Gastroesophageal sphincter (tissue), 4 donors: Measurements from ENCODE around the gene LHFPL2. TPM values are rescaled to one million over a fixed set of nuclear protein-coding genes. Genes with fewer than 3 reads are reported as not detected.

Experiments used
- ATAC-seq: fragments of 150-250 bp; one replicate; pipeline ENCODE4 v1.9.1; 2016; ENCODE audit warnings: mild to moderate bottlenecking, moderate library complexity
- H3K27ac ChIP-seq, 4 donors: fragments of 200-600 bp; sonication (generic) in 3 of 4; 1 replicate in 3 of 4; 2 replicates in 1 of 4; pipeline ENCODE4 v1.5.1; 2016 to 2019
- H3K27me3 ChIP-seq: fragments of 200-600 bp; sonication (generic); one replicate; pipeline ENCODE4 v1.5.1; 2019
- H3K36me3 ChIP-seq, 2 donors: fragments of 200-600 bp; sonication (generic); one replicate each; pipeline ENCODE4 v1.5.1; 2019; ENCODE audit warnings: control low read depth in 1 of 2
- H3K4me1 ChIP-seq, 3 donors: fragments of 200-600 bp; sonication (generic); 1 replicate in 2 of 3; 2 replicates in 1 of 3; pipeline ENCODE4 v1.5.1; 2016 to 2019; ENCODE audit warnings: control low read depth in 2 of 3
- H3K4me3 ChIP-seq, 2 donors: fragments of 200-600 bp; sonication (generic); one replicate each; pipeline ENCODE4 v1.5.1; 2019; ENCODE audit warnings: mild to moderate bottlenecking in 1 of 2, moderate library complexity in 1 of 2
- H3K9me3 ChIP-seq, 3 donors: fragments of 200-600 bp; sonication (generic); one replicate each; pipeline ENCODE4 v1.5.1; 2017 to 2019; ENCODE audit warnings: control low read depth in 2 of 3
- EP300 ChIP-seq: sonication (generic); formaldehyde crosslinking; IDR thresholded peaks from one replicate; pipeline ENCODE4 v1.6.1; 2017; ENCODE audit warnings: antibody characterized with exemption, mild to moderate bottlenecking
- POLR2A ChIP-seq, 2 donors: fragments of 450-650 bp; IDR thresholded peaks; one replicate each; pipeline ENCODE4 v1.6.1; 2017; ENCODE audit warnings: antibody characterized with exemption in 2 of 2, mild to moderate bottlenecking in 2 of 2, moderate library complexity in 1 of 2
- POLR2AphosphoS5 ChIP-seq: sonication (generic); formaldehyde crosslinking; IDR thresholded peaks from one replicate; pipeline ENCODE4 v1.6.1; 2017; ENCODE audit warnings: antibody characterized with exemption
- WGBS, 2 donors: methylation state at CpG; one replicate each; pipeline ENCODE4 v1.1.5; 2018; ENCODE audit warnings: low coverage in 1 of 2; 5-methylcytosine and 5-hydroxymethylcytosine counted together
- total RNA-seq, 4 donors: library from RNA; depleted of rRNA; stranded (reverse); fragments of >200 nt; gene quantifications; one replicate each; pipeline ENCODE4 v1.1.0, GENCODE V29; 2016
- TF ChIP-seq, protein P1 (sequence below), 4 experiments: fragments of 200-600 bp in 2 of 4; fragments of 450-650 bp in 2 of 4; sonication (generic) in 1 of 4; IDR thresholded peaks; one replicate each; pipeline ENCODE4 v1.5.1; 2017 to 2019; ENCODE audit warnings: antibody characterized with exemption in 4 of 4, mild to moderate bottlenecking in 2 of 4, moderate library complexity in 2 of 4

LHFPL2 gene
- total RNA-seq, 4 donors from 2014 or later, result 14.9 to 44.2 (median 39.3) TPM

DNA sequence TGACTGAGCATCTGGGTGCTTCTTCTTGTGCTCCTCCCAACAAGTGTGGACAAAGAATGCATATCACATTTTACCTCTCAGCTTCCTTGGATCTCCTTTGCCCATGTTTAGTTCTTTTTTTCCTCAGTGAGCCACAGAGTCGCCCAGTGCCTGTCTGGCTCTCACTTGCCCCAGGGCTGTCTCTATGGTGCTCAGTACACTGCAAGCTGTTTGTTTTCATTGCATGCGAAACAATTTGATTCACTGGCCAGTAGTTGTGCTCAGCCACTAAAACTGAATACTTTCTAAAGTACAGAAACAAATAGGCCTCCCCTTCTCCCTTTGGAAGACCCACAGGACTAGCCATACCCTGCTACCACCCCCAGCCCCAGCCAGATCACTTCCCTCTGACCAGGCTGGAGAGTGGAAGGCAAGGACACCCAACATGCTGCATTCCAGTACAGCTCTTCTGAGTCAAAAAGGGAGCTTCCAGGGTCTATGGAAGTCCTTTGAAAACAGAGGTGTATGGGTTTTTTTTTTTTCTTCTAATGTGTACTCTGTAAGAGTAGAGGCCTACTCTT lies 3.8 kb downstream of the LHFPL2 start:
- no peaks in the 10 kb centered on the region for H3K9me3 ChIP-seq
- peaks cover 0 to 59% (median 15%) of the 10 kb centered on the region in 3 donors for H3K4me1 ChIP-seq
- no peak for ATAC-seq
- H3K27ac ChIP-seq, result no peak overlapping the region
- TF ChIP-seq POLR2AphosphoS5, result no peak
- no peak for TF ChIP-seq EP300
- TF ChIP-seq POLR2A (IDR thresholded peaks at IDR 0.05), result no peak
- TF ChIP-seq, protein P1, sequence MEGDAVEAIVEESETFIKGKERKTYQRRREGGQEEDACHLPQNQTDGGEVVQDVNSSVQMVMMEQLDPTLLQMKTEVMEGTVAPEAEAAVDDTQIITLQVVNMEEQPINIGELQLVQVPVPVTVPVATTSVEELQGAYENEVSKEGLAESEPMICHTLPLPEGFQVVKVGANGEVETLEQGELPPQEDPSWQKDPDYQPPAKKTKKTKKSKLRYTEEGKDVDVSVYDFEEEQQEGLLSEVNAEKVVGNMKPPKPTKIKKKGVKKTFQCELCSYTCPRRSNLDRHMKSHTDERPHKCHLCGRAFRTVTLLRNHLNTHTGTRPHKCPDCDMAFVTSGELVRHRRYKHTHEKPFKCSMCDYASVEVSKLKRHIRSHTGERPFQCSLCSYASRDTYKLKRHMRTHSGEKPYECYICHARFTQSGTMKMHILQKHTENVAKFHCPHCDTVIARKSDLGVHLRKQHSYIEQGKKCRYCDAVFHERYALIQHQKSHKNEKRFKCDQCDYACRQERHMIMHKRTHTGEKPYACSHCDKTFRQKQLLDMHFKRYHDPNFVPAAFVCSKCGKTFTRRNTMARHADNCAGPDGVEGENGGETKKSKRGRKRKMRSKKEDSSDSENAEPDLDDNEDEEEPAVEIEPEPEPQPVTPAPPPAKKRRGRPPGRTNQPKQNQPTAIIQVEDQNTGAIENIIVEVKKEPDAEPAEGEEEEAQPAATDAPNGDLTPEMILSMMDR (IDR thresholded peaks at IDR 0.05), result no peak
- H3K4me3 ChIP-seq, result no peak overlapping the region
- no peaks in the 10 kb centered on the region for H3K36me3 ChIP-seq
- 32 to 52% methylated on average over 2 of the region's 2 CpGs for WGBS, 2 donors
- H3K27me3 ChIP-seq, result no peaks in the 10 kb centered on the region

DNA sequence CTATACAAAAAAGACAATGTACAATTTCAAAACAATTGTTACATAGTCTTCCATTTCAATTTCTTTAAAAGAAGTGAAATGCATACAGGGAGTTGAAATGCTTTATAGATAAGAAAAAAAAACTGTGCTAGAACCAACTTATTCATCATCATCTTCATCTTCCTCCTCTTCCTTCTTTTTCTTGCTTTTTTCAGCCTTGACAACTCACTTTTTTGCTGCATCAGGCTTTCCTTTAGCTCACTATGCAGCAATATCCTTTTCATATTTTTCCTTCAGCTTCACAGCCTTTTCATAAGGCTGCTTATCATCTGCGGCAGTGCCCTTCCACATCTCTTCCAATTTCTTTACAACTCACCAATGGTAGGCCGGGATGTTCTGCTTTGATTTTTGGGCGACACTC lies 4.4 kb downstream of the LHFPL2 start:
- ATAC-seq, result no peak
- H3K36me3 ChIP-seq, result no peaks in the 10 kb centered on the region
- H3K27ac ChIP-seq, result no peak overlapping the region
- 84 to 90% methylated on average over 3 of the region's 3 CpGs for WGBS, 2 donors
- TF ChIP-seq POLR2AphosphoS5 (no peak), POLR2A (IDR thresholded peaks at IDR 0.05) (no peak), EP300 (no peak)
- TF ChIP-seq, protein P1 (IDR thresholded peaks at IDR 0.05), result no peak
- peaks cover 0 to 59% (median 22%) of the 10 kb centered on the region in 3 donors for H3K4me1 ChIP-seq
- H3K4me3 ChIP-seq, result no peak overlapping the region
- H3K27me3 ChIP-seq, result no peaks in the 10 kb centered on the region
- no peaks in the 10 kb centered on the region for H3K9me3 ChIP-seq

GRCh38 chr5:78642701-78643100 lies 5.9 kb downstream of the LHFPL2 start:
- no peak for ATAC-seq
- Histone ChIP-seq H3K27ac (no peak overlapping the region), H3K36me3 (no peaks in the 10 kb centered on the region), H3K27me3 (no peaks in the 10 kb centered on the region), H3K4me3 (no peak overlapping the region), H3K9me3 (no peaks in the 10 kb centered on the region), H3K4me1 (peaks cover 0 to 69% (median 31%) of the 10 kb centered on the region in 3 donors)
- no peak for TF ChIP-seq EP300
- TF ChIP-seq POLR2AphosphoS5, result no peak
- TF ChIP-seq POLR2A (IDR thresholded peaks at IDR 0.05), result no peak
- TF ChIP-seq, protein P1 (IDR thresholded peaks at IDR 0.05), result no peak
- 100% methylated on average over 1 of the region's 1 CpG; no CpG with 5 or more reads in 1 of the 2 donors for WGBS, 2 donors

DNA sequence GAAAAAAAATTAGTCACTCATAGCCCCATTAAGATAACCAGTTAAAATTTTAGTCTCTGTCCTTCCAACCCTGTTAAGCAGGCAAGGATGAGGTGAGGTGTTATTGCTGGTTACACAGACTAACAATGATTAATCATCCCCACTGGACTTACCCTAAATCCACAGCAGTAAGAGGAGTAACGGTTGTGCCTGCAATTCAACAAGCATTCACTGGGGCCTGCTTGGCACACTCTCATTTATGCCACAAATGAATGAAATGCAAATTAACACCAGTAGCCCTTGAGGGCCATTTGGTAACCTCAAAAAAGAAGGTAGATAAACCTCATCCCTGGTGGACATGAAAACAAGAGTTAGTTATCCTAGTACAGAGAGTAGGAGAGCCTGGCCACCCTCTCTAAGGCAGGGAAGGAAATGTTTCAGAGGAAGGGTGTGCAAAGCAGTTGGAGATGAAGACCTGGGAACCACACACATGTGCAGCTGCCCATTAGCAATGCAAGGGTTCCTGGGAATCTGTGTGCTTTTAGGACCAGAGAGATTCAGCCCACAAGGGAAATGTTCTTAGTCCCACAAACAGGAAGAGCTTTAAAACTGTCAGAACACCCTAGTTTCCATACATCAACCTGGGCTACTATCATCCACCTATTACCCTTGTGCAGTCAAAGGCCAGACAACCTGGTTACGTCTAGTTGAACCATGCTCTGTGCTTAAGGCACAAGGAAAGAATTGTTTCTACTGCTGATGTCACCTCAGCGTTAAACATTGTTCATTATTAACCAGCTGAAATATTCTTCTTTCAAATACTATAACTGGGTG lies 7.7 kb downstream of the LHFPL2 start:
- H3K4me1 ChIP-seq, result peaks cover 0 to 64% (median 36%) of the 10 kb centered on the region in 3 donors
- H3K27ac ChIP-seq, result peak overlapping the region in 2 of 4 donors; percentile 0 to 40
- no peaks in the 10 kb centered on the region for H3K27me3 ChIP-seq
- H3K36me3 ChIP-seq, result no peaks in the 10 kb centered on the region
- no peaks in the 10 kb centered on the region for H3K9me3 ChIP-seq
- WGBS, 2 donors, result 48 to 65% methylated on average over 2 to 3 of the region's 3 CpGs
- ATAC-seq, result no peak
- TF ChIP-seq, protein P1 (IDR thresholded peaks at IDR 0.05), result no peak
- TF ChIP-seq EP300 (no peak), POLR2AphosphoS5 (no peak), POLR2A (IDR thresholded peaks at IDR 0.05) (no peak)
- no peak overlapping the region for H3K4me3 ChIP-seq
